ENCODE results near the gene RPL7L1. TPM values are rescaled to one million over a fixed set of nuclear protein-coding genes. Genes with fewer than 3 reads are reported as not detected.

Gene RPL7L1
- total RNA-seq, 1 donor from 2014 or later, result 82.8 TPM

DNA sequence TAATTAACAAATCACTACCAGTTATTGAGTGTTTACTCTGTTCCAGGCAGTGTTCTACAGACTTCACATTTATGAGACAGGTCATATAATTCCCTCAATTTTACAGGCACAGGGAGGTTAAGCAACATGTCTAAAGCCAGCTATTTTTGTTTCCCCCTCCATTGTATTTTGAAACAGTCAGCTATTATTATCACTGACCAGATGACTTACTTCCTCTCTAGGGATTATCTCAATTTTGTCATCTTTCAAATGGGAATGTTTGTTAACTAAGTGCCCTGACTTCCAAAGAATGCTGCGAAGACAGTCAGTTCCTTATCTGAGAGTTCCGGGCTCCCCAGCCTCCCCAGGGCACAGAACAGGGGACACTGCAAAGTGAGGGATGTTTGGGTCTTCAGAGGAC, 44.2 kb downstream of the RPL7L1 start:
- peaks cover 3% of the 10 kb centered on the region for H3K4me1 Mint-ChIP-seq (ENCODE audit: low read depth)
- no peak for DNase-seq (ENCODE audit: low spot score, unreplicated experiment)

DNA sequence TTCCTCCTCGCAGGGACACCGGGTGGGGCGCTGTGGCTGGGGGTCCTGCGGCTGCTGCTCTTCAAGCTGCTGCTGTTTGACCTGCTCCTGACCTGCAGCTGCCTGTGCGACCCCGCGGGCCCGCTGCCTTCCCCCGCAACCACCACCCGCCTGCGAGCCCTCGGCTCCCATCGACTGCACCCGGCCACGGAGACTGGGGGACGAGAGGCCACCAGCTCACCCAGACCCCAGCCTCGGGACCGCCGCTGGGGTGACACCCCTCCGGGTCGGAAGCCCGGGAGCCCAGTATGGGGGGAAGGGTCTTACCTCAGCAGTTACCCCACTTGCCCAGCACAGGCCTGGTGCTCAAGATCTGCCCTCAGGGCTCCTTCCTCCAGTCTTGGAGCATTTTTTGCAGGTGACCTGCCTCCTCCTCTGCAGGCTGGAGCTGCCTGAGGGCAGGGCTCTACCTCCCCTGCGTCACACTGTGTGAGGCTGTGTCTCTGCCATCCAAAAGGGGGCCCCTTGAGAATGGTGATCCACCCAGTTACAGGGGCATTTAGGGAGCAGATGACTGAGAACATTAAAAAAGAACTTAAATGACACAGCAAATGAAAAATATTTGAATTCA, 45.9 kb downstream of the RPL7L1 start:
- H3K27ac Mint-ChIP-seq, result no peak overlapping the region
- DNase-seq (ENCODE audit: low spot score, unreplicated experiment), result no peak
- peaks cover 12% of the 10 kb centered on the region for H3K4me1 Mint-ChIP-seq (ENCODE audit: low read depth)
- H3K4me3 Mint-ChIP-seq (ENCODE audit: low read depth), result no peak overlapping the region
- H3K9me3 Mint-ChIP-seq (ENCODE audit: low read depth), result no peaks in the 10 kb centered on the region
- H3K27me3 Mint-ChIP-seq, result no peaks in the 10 kb centered on the region
- TF ChIP-seq, protein P1, sequence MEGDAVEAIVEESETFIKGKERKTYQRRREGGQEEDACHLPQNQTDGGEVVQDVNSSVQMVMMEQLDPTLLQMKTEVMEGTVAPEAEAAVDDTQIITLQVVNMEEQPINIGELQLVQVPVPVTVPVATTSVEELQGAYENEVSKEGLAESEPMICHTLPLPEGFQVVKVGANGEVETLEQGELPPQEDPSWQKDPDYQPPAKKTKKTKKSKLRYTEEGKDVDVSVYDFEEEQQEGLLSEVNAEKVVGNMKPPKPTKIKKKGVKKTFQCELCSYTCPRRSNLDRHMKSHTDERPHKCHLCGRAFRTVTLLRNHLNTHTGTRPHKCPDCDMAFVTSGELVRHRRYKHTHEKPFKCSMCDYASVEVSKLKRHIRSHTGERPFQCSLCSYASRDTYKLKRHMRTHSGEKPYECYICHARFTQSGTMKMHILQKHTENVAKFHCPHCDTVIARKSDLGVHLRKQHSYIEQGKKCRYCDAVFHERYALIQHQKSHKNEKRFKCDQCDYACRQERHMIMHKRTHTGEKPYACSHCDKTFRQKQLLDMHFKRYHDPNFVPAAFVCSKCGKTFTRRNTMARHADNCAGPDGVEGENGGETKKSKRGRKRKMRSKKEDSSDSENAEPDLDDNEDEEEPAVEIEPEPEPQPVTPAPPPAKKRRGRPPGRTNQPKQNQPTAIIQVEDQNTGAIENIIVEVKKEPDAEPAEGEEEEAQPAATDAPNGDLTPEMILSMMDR (IDR thresholded peaks at IDR 0.05; ENCODE audit: unreplicated experiment), result no peak
- no peaks in the 10 kb centered on the region for H3K36me3 Mint-ChIP-seq (ENCODE audit: insufficient read depth)

More for the DNA sequence above, 44.2 kb downstream of the RPL7L1 start:
- Mint-ChIP-seq H3K27ac (no peak overlapping the region), H3K36me3 (ENCODE audit: insufficient read depth) (no peaks in the 10 kb centered on the region), H3K4me3 (ENCODE audit: low read depth) (no peak overlapping the region), H3K27me3 (no peaks in the 10 kb centered on the region), H3K9me3 (ENCODE audit: low read depth) (no peaks in the 10 kb centered on the region)
- TF ChIP-seq, protein P1 (IDR thresholded peaks at IDR 0.05; ENCODE audit: unreplicated experiment), result no peak

DNA sequence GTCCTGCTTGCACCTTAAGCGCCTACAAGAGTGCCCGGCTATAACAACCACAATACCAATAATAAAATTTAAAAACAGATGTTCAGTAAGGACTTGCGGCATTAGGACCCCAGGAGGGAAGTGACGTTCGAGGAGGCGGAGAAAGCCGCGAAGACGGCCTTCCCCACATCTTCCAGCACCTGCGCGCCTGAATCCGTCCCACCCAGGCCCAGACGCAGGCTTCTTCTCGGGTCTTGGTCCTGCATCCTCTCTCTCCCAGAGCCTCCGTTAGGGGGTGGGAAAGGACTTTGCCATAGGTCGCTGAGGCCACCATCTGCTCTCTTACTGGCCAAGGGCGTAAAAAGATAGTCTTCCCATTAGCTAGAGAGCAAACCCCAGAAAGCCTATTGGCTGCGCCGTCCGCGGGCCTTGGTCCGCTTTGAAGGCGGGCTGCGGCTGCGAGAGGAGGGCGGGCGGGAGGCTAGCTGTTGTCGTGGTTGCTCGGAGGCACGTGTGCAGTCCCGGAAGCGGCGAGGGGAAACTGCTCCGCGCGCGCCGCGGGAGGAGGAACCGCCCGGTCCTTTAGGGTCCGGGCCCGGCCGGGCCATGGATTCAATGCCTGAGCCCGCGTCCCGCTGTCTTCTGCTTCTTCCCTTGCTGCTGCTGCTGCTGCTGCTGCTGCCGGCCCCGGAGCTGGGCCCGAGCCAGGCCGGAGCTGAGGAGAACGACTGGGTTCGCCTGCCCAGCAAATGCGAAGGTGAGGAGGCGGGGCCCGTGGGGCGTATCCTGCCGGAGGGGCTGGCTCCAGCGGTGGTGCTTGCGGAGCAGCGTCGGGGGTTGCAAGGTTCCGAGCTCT, 49.8 kb downstream of the RPL7L1 start, which contains the start of gene CNPY3:
CNPY3 (plus strand) TSS at position 495 of the 835 bp plus-strand sequence; CDS start at position 586, 91 bp downstream.
- TF ChIP-seq, protein P1 (IDR thresholded peaks at IDR 0.05; ENCODE audit: unreplicated experiment), result no peak
- peak; percentile 82 for DNase-seq (ENCODE audit: low spot score, unreplicated experiment)
- H3K4me1 Mint-ChIP-seq (ENCODE audit: low read depth), result peaks cover 23% of the 10 kb centered on the region
- peaks cover 4% of the 10 kb centered on the region for H3K36me3 Mint-ChIP-seq (ENCODE audit: insufficient read depth)
- H3K4me3 Mint-ChIP-seq (ENCODE audit: low read depth), result peak within 1 kb of the TSS; percentile 99
- peak within 1 kb of the TSS; percentile 99 for H3K27ac Mint-ChIP-seq
- H3K9me3 Mint-ChIP-seq (ENCODE audit: low read depth), result no peaks in the 10 kb centered on the region
- no peaks in the 10 kb centered on the region for H3K27me3 Mint-ChIP-seq

DNA sequence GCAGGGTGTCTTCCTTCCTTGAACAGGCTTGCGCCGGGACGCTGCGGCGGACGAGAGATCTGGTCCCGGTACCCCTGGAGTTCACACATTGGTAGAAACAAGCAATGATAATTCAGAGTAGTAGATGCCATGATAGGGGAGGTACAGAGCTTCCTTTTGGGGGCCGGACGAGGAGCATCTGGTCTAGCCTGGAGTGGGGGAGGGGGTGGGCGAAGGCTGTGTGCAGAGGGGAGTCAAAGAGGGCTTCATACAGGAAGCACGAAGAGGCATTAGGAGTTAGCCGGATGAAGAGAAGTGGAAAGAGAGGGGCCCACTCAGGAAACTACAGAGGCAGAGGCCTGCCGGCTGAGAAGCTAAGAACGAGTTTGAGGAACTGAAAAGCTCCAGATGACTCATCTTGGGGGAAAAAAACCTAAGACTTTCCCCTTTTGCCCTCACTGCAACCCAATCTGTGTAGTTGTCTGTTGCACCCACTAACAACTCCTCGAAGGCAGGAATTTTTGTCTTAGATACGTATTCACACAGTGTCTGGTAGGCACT, 50.5 kb downstream of the RPL7L1 start:
- Mint-ChIP-seq H3K27ac (peak overlapping the region; percentile 99), H3K27me3 (no peaks in the 10 kb centered on the region)
- TF ChIP-seq, protein P1 (IDR thresholded peaks at IDR 0.05; ENCODE audit: unreplicated experiment), result no peak

DNA sequence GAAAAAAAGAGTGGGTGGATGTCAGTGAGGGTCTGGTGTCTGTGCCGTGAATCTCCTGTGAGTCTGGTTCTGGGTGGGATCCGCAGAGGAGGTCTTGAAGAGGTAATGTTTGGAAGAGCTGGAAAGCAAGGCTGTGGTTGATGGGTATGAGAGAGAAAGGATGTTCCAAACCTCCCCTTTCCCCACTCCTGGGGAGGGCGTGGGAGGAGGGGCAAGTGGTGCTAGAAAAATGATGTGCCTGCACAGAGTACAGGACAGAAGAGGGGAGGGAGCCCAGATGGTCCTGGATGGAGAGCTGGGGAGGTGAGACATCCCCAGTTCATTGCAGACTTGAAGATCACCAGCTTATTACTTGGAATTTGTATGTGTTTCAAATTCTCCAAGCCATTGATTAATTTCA, 53.0 kb downstream of the RPL7L1 start:
- Mint-ChIP-seq H3K4me3 (ENCODE audit: low read depth) (no peak overlapping the region), H3K4me1 (ENCODE audit: low read depth) (peaks cover 23% of the 10 kb centered on the region), H3K27me3 (no peaks in the 10 kb centered on the region), H3K27ac (peak overlapping the region; percentile 46), H3K9me3 (ENCODE audit: low read depth) (no peaks in the 10 kb centered on the region), H3K36me3 (ENCODE audit: insufficient read depth) (peaks cover 10% of the 10 kb centered on the region)
- TF ChIP-seq, protein P1 (IDR thresholded peaks at IDR 0.05; ENCODE audit: unreplicated experiment), result no peak
- DNase-seq (ENCODE audit: low spot score, unreplicated experiment), result no peak

More for the DNA sequence above, 50.5 kb downstream of the RPL7L1 start:
- no peak for DNase-seq (ENCODE audit: low spot score, unreplicated experiment)
- Mint-ChIP-seq H3K36me3 (ENCODE audit: insufficient read depth) (peaks cover 4% of the 10 kb centered on the region), H3K9me3 (ENCODE audit: low read depth) (no peaks in the 10 kb centered on the region), H3K4me1 (ENCODE audit: low read depth) (peaks cover 23% of the 10 kb centered on the region), H3K4me3 (ENCODE audit: low read depth) (peak overlapping the region; percentile 99)
